GM10847 (cell line): ENCODE data around the gene CCZ1B.
"Not testable (repeated sequence)": the region's sequence is repeated elsewhere in the genome, so short reads cannot be mapped to it uniquely, and the experiment has no call there.

Experiments
- POLR2A ChIP-seq: IDR thresholded peaks from 2 replicates; pipeline ENCODE4 v1.6.1; 2011; ENCODE audit not compliant: insufficient read length; ENCODE audit errors: extremely low read depth

The CCZ1B gene

GRCh38 chr7:6826151-6826550 lies at the start of gene CCZ1B:
Gene CCZ1B, minus strand, starts transcription at chr7:6826275. Its CDS starts 78 bp downstream, at chr7:6826197.
- not testable (repeated sequence) for TF ChIP-seq POLR2A

GRCh38 chr7:6833636-6834035 lies 7.6 kb upstream of the CCZ1B start:
- TF ChIP-seq POLR2A, result no peak

- TF ChIP-seq POLR2A, result no peak
Observed at GRCh38 chr7:6831018-6831725, 5.1 kb upstream of the CCZ1B start.

- TF ChIP-seq POLR2A, result not testable (repeated sequence)
Observed at GRCh38 chr7:6753964-6754363, 72.1 kb downstream of the CCZ1B start, which contains the start of gene RSPH10B2. Gene RSPH10B2, plus strand, starts transcription at chr7:6754103. Its CDS starts 3,575 bp downstream, at chr7:6757678.
